GM12878 (cell line): ENCODE data around the gene SVIP. TPM values are rescaled to one million over a fixed set of nuclear protein-coding genes. Genes with fewer than 3 reads are reported as not detected.
A peak's percentile ranks its signal among the peaks of the same experiment; 100 is the strongest.

ENCODE experiments used
- ASH2L ChIP-seq: fragments of 300-600, 200-600 bp; sonication (generic); IDR thresholded peaks from 2 replicates; pipeline ENCODE4 v1.6.1; 2017; ENCODE audit warnings: low read depth, mild to moderate bottlenecking, borderline replicate concordance
- BRCA1 ChIP-seq: IDR thresholded peaks from 2 replicates; pipeline ENCODE4 v1.6.1; 2011; ENCODE audit warnings: low read depth, low read length, improper control_type of control experiment
- CREB1 ChIP-seq: IDR thresholded peaks from 2 replicates; pipeline ENCODE4 v1.6.1; 2012; ENCODE audit warnings: low read depth, mild to moderate bottlenecking, inconsistent platforms
- EP300 ChIP-seq, 2 experiments: fragments of 150-350 bp in 1 of 2; IDR thresholded peaks; 2 replicates each; pipeline ENCODE4 v1.6.1; 2011 to 2012; ENCODE audit warnings: low read depth in 2 of 2, low read length in 2 of 2, borderline replicate concordance in 1 of 2, improper control_type of control experiment in 1 of 2, inconsistent platforms in 1 of 2; ENCODE audit not compliant: control insufficient read depth in 1 of 2
- GABPA ChIP-seq: IDR thresholded peaks from 2 replicates; pipeline ENCODE4 v1.6.1; 2014; ENCODE audit warnings: antibody characterized with exemption, low read depth, mild to moderate bottlenecking, inconsistent platforms
- HDAC2 ChIP-seq: fragments of 200-600 bp; sonication (generic); IDR thresholded peaks from 2 replicates; pipeline ENCODE4 v1.6.1; 2017
- HDGF ChIP-seq: fragments of 450-650 bp; IDR thresholded peaks from 2 replicates; pipeline ENCODE4 v1.6.1; 2016; ENCODE audit warnings: antibody characterized with exemption
- IRF4 ChIP-seq: IDR thresholded peaks from 2 replicates; pipeline ENCODE4 v1.6.1; 2011; ENCODE audit warnings: low read depth, low read length
- MTA2 ChIP-seq: fragments of 450-650 bp; IDR thresholded peaks from 2 replicates; pipeline ENCODE4 v1.6.1; 2016; ENCODE audit warnings: low read depth, mild to moderate bottlenecking, moderate library complexity
- NFYB ChIP-seq: IDR thresholded peaks from 2 replicates; pipeline ENCODE4 v1.6.1; 2011; ENCODE audit warnings: low read depth, mild to moderate bottlenecking, low read length, improper control_type of control experiment, moderate library complexity; ENCODE audit not compliant: insufficient read depth
- PML ChIP-seq: IDR thresholded peaks from 2 replicates; pipeline ENCODE4 v1.6.1; 2012; ENCODE audit warnings: low read length, inconsistent platforms
- POLR2A ChIP-seq: IDR thresholded peaks from 2 replicates; pipeline ENCODE4 v1.6.1; 2011; ENCODE audit warnings: low read depth, mild to moderate bottlenecking, low read length
- POU2F2 ChIP-seq: IDR thresholded peaks from 3 replicates; pipeline ENCODE4 v1.6.1; 2011; ENCODE audit warnings: low read depth, mild to moderate bottlenecking, low read length, borderline replicate concordance
- RAD21 ChIP-seq: IDR thresholded peaks from 2 replicates; pipeline ENCODE4 v1.6.1; 2011; ENCODE audit warnings: mild to moderate bottlenecking, low read depth, low read length, moderate library complexity; ENCODE audit not compliant: insufficient read depth
- SUZ12 ChIP-seq: fragments of 200-600 bp; sonication (generic); IDR thresholded peaks from one replicate; pipeline ENCODE4 v1.6.1; 2018; ENCODE audit warnings: antibody characterized with exemption, mild to moderate bottlenecking; ENCODE audit not compliant: unreplicated experiment
- YBX1 ChIP-seq: fragments of 450-650 bp; IDR thresholded peaks from 2 replicates; pipeline ENCODE4 v1.6.1; 2016; ENCODE audit warnings: antibody characterized with exemption
- YY1 ChIP-seq: IDR thresholded peaks from 2 replicates; pipeline ENCODE4 v1.6.1; 2011; ENCODE audit warnings: low read depth, mild to moderate bottlenecking, low read length
- polyA plus RNA-seq, 11 experiments: library from polyadenylated mRNA; depleted of rRNA in 4 of 11; unstranded in 6 of 11; stranded (reverse) in 5 of 11; fragments of >200 nt; fragmentation: Nextera tagmentation in 4 of 11; fragmentation: Illumina TruSeq in 1 of 11; extraction: Ambion mirVana in 4 of 11; extraction: Trizol in 1 of 11; gene quantifications; 1 replicate in 1 of 11; 2 replicates in 10 of 11; pipeline versions ENCODE4 v1.2.1 to v1.2.3, GENCODE V29; 2011 to 2016; ENCODE audit warnings: inconsistent platforms in 2 of 11, missing spikeins in 2 of 11, low read depth in 1 of 11
- total RNA-seq, 4 experiments: library from RNA; depleted of rRNA in 3 of 4; stranded (reverse); fragments of >200 nt in 3 of 4; fragmentation: Illumina TruSeq in 1 of 4; extraction: Trizol in 1 of 4; gene quantifications; 2 replicates each; pipeline versions ENCODE4 v1.2.1 to v1.2.3, GENCODE V29; 2013 to 2021
- TF ChIP-seq, protein P1 (sequence below): fragments of 450-650 bp; IDR thresholded peaks from 2 replicates; pipeline ENCODE4 v1.6.1; 2017; ENCODE audit warnings: mild to moderate bottlenecking, moderate library complexity
- TF ChIP-seq, protein P2 (sequence below): IDR thresholded peaks from 2 replicates; pipeline ENCODE4 v1.6.1; 2011; ENCODE audit warnings: low read depth, mild to moderate bottlenecking, low read length, moderate library complexity, borderline replicate concordance; ENCODE audit errors: extremely low read depth
- TF ChIP-seq, protein P3 (sequence below): IDR thresholded peaks from 2 replicates; pipeline ENCODE4 v1.6.1; 2012; ENCODE audit warnings: low read depth, low read length, improper control_type of control experiment
- TF ChIP-seq, protein P4 (sequence below): fragments of 150-350 bp; IDR thresholded peaks from 2 replicates; pipeline ENCODE4 v1.6.1; 2014; ENCODE audit warnings: mild to moderate bottlenecking, low read depth, low read length

Gene SVIP
- total and polyA plus RNA-seq, 10 of the 15 experiments (the other 5 are each of a cell fraction or from before 2014, with no cell fraction given) = 17.8 to 78.0 (median 55.4) TPM

DNA sequence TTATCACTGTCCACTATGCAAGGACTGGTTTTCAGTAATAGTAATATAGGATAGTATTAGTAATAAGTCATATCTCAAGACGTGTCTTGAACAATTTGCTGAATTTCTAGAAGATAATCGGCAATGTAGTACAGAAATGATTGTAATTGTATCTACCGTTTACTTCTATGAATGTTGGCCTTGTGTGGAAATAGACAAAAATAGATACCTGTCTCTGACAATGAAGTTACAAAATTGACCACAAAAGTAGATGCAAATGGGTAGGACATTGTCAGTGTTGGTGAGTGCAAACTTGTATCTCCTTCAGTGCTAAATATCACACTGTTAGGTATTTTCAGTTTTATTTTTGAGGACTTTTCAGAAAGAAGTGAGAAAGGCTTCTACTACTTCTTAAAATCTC is 43.1 kb downstream of the SVIP start (continued):
- TF ChIP-seq, protein P1, sequence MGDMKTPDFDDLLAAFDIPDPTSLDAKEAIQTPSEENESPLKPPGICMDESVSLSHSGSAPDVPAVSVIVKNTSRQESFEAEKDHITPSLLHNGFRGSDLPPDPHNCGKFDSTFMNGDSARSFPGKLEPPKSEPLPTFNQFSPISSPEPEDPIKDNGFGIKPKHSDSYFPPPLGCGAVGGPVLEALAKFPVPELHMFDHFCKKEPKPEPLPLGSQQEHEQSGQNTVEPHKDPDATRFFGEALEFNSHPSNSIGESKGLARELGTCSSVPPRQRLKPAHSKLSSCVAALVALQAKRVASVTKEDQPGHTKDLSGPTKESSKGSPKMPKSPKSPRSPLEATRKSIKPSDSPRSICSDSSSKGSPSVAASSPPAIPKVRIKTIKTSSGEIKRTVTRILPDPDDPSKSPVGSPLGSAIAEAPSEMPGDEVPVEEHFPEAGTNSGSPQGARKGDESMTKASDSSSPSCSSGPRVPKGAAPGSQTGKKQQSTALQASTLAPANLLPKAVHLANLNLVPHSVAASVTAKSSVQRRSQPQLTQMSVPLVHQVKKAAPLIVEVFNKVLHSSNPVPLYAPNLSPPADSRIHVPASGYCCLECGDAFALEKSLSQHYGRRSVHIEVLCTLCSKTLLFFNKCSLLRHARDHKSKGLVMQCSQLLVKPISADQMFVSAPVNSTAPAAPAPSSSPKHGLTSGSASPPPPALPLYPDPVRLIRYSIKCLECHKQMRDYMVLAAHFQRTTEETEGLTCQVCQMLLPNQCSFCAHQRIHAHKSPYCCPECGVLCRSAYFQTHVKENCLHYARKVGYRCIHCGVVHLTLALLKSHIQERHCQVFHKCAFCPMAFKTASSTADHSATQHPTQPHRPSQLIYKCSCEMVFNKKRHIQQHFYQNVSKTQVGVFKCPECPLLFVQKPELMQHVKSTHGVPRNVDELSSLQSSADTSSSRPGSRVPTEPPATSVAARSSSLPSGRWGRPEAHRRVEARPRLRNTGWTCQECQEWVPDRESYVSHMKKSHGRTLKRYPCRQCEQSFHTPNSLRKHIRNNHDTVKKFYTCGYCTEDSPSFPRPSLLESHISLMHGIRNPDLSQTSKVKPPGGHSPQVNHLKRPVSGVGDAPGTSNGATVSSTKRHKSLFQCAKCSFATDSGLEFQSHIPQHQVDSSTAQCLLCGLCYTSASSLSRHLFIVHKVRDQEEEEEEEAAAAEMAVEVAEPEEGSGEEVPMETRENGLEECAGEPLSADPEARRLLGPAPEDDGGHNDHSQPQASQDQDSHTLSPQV = no peak
- TF ChIP-seq YY1 = no peak
- TF ChIP-seq PML = no peak
- TF ChIP-seq EP300 (IDR thresholded peaks at IDR 0.05; ENCODE audit: borderline replicate concordance in 1 of 2, control insufficient read depth in 1 of 2, low read depth in 2 of 2, low read length in 2 of 2) = peak; percentile 46 to 53; a peak in 2 of 4 replicates
- no peak for TF ChIP-seq BRCA1
- no peak for TF ChIP-seq HDAC2
- TF ChIP-seq, protein P2, sequence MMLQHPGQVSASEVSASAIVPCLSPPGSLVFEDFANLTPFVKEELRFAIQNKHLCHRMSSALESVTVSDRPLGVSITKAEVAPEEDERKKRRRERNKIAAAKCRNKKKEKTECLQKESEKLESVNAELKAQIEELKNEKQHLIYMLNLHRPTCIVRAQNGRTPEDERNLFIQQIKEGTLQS = no peak
- TF ChIP-seq, protein P3, sequence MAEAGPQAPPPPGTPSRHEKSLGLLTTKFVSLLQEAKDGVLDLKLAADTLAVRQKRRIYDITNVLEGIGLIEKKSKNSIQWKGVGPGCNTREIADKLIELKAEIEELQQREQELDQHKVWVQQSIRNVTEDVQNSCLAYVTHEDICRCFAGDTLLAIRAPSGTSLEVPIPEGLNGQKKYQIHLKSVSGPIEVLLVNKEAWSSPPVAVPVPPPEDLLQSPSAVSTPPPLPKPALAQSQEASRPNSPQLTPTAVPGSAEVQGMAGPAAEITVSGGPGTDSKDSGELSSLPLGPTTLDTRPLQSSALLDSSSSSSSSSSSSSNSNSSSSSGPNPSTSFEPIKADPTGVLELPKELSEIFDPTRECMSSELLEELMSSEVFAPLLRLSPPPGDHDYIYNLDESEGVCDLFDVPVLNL = no peak
- TF ChIP-seq GABPA = no peak
- TF ChIP-seq MTA2 = peak; percentile 85
- no peak for TF ChIP-seq ASH2L
- TF ChIP-seq IRF4 = no peak
- peak; percentile 78; the same call in 2 of the 3 replicates for TF ChIP-seq POU2F2
- no peak for TF ChIP-seq SUZ12
- TF ChIP-seq POLR2A = no peak
- 0 out of 2 replicates have a peak, but pooled peaks have one; percentile 34 for TF ChIP-seq CREB1
- TF ChIP-seq NFYB = no peak
- TF ChIP-seq, protein P4, sequence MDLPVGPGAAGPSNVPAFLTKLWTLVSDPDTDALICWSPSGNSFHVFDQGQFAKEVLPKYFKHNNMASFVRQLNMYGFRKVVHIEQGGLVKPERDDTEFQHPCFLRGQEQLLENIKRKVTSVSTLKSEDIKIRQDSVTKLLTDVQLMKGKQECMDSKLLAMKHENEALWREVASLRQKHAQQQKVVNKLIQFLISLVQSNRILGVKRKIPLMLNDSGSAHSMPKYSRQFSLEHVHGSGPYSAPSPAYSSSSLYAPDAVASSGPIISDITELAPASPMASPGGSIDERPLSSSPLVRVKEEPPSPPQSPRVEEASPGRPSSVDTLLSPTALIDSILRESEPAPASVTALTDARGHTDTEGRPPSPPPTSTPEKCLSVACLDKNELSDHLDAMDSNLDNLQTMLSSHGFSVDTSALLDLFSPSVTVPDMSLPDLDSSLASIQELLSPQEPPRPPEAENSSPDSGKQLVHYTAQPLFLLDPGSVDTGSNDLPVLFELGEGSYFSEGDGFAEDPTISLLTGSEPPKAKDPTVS = no peak
- TF ChIP-seq YBX1 = no peak
- TF ChIP-seq HDGF = no peak
- TF ChIP-seq RAD21 = no peak
